ENCODE results near the gene PET117. TPM values are rescaled to one million over a fixed set of nuclear protein-coding genes. Genes with fewer than 3 reads are reported as not detected.
"Not testable (repeated sequence)": the region's sequence is repeated elsewhere in the genome, so short reads cannot be mapped to it uniquely, and the experiment has no call there.

Gene PET117
- total RNA-seq, 4 donors from 2014 or later: 11.5 to 14.7 (median 13.3) TPM

- peak in 1 of 2 donors; percentile 20 for DNase-seq (ENCODE audit: low spot score in 2 of 2)
- 84 to 88% methylated on average over 8 of the region's 8 CpGs for WGBS, 2 donors
- no peak overlapping the region for H3K4me3 ChIP-seq (ENCODE audit: low read depth, poor library complexity, severe bottlenecking)
- intact Hi-C loops (cut with DNase I; ENCODE audit: low total_unique reads): no loop called here
- no peak for TF ChIP-seq POLR2A (IDR thresholded peaks at IDR 0.05)
- TF ChIP-seq, protein P1, sequence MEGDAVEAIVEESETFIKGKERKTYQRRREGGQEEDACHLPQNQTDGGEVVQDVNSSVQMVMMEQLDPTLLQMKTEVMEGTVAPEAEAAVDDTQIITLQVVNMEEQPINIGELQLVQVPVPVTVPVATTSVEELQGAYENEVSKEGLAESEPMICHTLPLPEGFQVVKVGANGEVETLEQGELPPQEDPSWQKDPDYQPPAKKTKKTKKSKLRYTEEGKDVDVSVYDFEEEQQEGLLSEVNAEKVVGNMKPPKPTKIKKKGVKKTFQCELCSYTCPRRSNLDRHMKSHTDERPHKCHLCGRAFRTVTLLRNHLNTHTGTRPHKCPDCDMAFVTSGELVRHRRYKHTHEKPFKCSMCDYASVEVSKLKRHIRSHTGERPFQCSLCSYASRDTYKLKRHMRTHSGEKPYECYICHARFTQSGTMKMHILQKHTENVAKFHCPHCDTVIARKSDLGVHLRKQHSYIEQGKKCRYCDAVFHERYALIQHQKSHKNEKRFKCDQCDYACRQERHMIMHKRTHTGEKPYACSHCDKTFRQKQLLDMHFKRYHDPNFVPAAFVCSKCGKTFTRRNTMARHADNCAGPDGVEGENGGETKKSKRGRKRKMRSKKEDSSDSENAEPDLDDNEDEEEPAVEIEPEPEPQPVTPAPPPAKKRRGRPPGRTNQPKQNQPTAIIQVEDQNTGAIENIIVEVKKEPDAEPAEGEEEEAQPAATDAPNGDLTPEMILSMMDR (IDR thresholded peaks at IDR 0.05): no peak
These were observed 44.8 kb upstream of the PET117 start for GRCh38 chr20:18092890-18093289.

GRCh38 chr20:18093388-18093787, 44.3 kb upstream of the PET117 start:
- 76 to 79% methylated on average over 9 to 10 of the region's 10 CpGs for WGBS, 2 donors
- no peak for TF ChIP-seq POLR2A (IDR thresholded peaks at IDR 0.05)
- TF ChIP-seq, protein P1 (IDR thresholded peaks at IDR 0.05): no peak
- intact Hi-C loops (cut with DNase I; ENCODE audit: low total_unique reads): no loop called here
- peak in 1 of 2 donors; percentile 50 for DNase-seq (ENCODE audit: low spot score in 2 of 2)
- H3K4me3 ChIP-seq (ENCODE audit: low read depth, poor library complexity, severe bottlenecking): no peak overlapping the region

DNA sequence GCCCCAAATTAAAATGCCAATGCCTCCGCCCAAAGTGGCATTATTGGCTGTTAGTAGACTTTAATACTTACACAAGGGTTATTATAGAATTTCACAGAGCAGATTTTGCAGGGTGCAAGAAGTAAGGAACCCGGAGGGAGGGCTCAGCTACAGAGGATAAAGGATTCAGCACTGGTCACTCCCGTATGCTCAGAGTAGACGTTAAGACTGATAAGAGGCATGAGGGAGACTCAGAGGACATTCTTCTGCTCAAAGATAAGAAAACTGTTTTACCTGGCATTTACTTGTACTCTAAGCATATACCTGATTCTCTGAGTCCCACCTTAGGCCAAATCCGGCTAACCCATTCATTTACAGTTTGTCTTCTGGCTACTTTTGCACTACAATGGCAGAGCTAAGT, 43.5 kb upstream of the PET117 start:
- TF ChIP-seq POLR2A (IDR thresholded peaks at IDR 0.05): no peak
- TF ChIP-seq, protein P1 (IDR thresholded peaks at IDR 0.05): no peak
- WGBS, 2 donors: 83 to 92% methylated on average over 5 of the region's 5 CpGs
- DNase-seq (ENCODE audit: low spot score in 2 of 2): peak in 1 of 2 donors; percentile 1
- H3K4me3 ChIP-seq (ENCODE audit: low read depth, poor library complexity, severe bottlenecking): no peak overlapping the region
- intact Hi-C loops (cut with DNase I; ENCODE audit: low total_unique reads): no loop called here

DNA sequence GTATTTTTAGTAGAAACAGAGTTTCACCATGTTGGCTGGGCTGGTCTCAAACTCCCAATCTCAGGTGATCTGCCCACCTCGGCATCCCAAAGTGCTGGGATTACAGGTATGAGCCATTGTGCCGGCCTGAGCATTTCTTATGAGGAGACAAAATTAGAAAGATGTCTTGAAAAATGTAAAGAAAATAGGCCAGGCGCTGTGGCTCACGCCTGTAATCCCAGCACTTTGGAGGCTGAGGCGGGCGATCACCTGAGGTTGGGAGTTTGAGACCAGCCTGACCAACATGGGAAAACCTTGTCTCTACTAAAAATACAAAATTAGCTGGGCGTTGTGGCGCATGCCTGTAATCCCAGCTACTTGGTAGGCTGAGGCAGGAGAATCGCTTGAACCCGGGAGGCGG, 37.1 kb upstream of the PET117 start:
- H3K4me3 ChIP-seq (ENCODE audit: low read depth, poor library complexity, severe bottlenecking); intact Hi-C loops (cut with DNase I; ENCODE audit: low total_unique reads): not testable (repeated sequence)
- 92 to 97% methylated on average over 11 of the region's 11 CpGs for WGBS, 2 donors
- DNase-seq (ENCODE audit: low spot score in 2 of 2): peak in 1 of 2 donors; percentile 71

DNA sequence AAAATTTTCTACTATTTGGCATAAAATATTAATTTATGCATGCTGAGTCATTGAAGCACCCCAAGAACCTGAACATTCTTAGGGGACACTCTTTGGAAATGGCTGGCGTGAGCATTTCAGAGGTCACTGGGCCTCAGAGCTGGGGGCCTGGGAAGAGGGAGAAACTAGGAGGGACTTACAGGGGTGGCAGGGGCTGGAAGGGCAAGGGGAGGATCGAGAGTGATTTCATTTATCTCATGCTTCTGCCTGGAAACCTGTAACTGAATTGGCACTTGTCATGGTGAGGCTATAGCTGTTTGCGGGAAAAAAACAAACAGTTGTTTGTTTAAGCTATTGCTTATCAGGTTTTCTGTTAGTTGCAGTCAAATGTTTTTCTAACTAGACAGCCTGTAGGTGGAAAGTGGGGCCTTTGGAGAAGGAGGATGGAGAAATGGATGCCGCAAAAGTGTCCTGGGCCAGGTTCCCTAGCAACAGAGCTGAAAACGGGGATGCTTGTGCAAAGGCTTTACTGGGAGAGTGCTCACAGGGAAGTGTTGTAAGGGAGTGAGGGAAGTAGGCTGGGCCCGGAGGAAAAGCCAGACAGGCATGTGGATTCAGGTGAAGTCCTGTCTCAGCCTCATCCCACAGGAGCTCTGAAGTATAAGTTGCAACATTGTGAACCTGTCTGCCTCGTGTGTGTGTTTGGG, 36.4 kb upstream of the PET117 start:
- intact Hi-C loops (cut with DNase I; ENCODE audit: low total_unique reads): no loop called here
- TF ChIP-seq POLR2A (IDR thresholded peaks at IDR 0.05): no peak
- TF ChIP-seq, protein P1 (IDR thresholded peaks at IDR 0.05): no peak
- no peak overlapping the region for H3K4me3 ChIP-seq (ENCODE audit: low read depth, poor library complexity, severe bottlenecking)
- peak in 1 of 2 donors; percentile 26 for DNase-seq (ENCODE audit: low spot score in 2 of 2)
- 65 to 67% methylated on average over 7 of the region's 7 CpGs for WGBS, 2 donors

DNA sequence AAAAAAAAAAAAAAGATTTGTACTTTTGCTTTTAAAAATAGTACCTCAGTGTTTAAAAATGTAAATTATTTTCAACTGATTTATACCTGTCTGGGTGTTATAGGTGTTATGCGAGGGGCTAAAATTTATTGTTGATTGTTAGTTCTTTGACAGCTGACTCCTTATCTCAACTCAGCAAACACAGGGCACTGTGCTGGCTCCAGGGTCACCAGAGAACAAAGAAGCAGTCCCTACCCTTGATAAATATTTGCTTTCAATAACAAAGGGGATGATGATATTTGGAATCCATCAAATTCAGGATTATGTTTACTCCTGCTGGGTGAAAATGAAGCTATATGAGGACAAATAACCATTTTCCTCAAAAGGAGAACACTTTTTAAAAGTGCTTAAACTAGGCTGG, 34.2 kb upstream of the PET117 start:
- no peak overlapping the region for H3K4me3 ChIP-seq (ENCODE audit: low read depth, poor library complexity, severe bottlenecking)
- peak in 1 of 2 donors; percentile 8 for DNase-seq (ENCODE audit: low spot score in 2 of 2)
- intact Hi-C loops (cut with DNase I; ENCODE audit: low total_unique reads): no loop called here
- WGBS, 2 donors: 77 to 89% methylated on average over 1 of the region's 1 CpG
- TF ChIP-seq POLR2A (IDR thresholded peaks at IDR 0.05): no peak
- TF ChIP-seq, protein P1 (IDR thresholded peaks at IDR 0.05): no peak
